ENCODE measurements around the gene DBF4B.

GRCh38 chr17:44666006-44666405, 42.5 kb upstream of the DBF4B start:
- no peak for TF ChIP-seq EP300 (IDR thresholded peaks at IDR 0.05)
- no peak for TF ChIP-seq CTCF (IDR thresholded peaks at IDR 0.05)
- no peak for TF ChIP-seq POLR2AphosphoS5 (IDR thresholded peaks at IDR 0.05)
- no peak for TF ChIP-seq POLR2A (IDR thresholded peaks at IDR 0.05)
